Stimulated activated CD4-positive, alpha-beta T cell treated with anti-CD3 and anti-CD28 coated beads, Interleukin-12 subunit alpha, Interleukin-12 subunit beta, amount 100 ng/mL, for 24 hours (primary cell): Measurements from ENCODE around the gene CCL27.
A peak's percentile ranks its signal among the peaks of the same experiment; 100 is the strongest.

ENCODE experiments used
- DNase-seq, 2 experiments: peaks; one replicate each; pipeline ENCODE4 v3.0.0-alpha.2; 2020; ENCODE audit warnings: low read depth in 2 of 2

The CCL27 gene, protein sequence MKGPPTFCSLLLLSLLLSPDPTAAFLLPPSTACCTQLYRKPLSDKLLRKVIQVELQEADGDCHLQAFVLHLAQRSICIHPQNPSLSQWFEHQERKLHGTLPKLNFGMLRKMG

DNA sequence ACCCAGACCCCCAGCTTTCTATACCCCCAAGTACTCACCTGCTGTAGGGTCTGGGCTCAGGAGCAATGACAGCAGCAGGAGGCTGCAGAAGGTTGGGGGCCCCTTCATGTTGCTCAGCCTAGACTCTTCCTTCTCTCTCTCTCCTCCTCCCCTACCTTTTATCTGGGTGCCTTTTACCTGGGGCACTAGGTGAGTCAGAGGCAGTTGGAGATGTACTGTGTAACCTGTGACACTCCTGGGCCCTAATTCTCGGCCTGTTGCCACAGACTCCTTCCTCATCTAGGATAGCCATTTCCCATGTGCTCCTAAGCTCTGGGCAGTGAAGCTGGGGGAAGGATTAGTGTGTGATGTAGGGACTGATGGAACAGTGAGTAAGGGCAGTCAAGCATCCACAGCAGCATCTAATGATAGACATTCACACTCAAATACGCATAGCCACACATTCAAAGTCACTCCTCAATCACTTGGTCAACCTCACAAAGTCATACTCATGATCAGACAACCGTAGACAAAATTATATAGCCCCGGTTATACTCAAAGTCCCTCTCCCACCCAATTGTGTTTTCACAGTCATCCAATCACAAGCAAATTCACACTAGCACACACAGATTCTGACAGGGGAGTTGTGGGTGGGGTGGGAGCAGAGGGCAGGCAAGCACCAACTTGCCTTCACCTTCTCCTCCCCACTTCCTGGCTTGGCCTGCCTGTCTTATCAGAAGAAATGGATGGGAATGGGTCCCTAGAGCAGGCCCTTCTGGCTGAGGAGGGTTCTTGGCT, at the start of gene CCL27:
TSS of gene CCL27 (minus strand) at position 132 of the 777 bp plus-strand sequence. CDS start at position 108, 24 bp downstream.
- DNase-seq: no peak

DNA sequence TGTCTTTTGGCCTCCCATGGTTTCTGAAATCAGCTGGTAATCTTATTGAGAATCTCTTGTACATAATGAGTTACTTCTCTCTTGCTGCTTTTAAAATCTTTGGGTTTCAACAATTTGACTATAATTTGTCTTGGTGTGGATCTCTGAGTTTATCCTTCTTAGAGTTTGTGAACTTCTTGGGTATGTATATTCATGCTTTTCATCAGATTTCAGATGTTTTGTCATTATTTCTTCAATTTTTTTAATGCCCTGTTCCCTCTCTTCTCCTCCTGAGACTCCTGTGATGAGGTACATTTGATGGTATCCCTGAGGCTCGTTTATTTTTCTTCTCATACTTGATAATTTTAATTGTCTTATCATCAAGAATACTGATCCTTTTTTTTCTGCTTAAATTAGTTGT, 49.7 kb upstream of the CCL27 start:
- DNase-seq: no peak

DNA sequence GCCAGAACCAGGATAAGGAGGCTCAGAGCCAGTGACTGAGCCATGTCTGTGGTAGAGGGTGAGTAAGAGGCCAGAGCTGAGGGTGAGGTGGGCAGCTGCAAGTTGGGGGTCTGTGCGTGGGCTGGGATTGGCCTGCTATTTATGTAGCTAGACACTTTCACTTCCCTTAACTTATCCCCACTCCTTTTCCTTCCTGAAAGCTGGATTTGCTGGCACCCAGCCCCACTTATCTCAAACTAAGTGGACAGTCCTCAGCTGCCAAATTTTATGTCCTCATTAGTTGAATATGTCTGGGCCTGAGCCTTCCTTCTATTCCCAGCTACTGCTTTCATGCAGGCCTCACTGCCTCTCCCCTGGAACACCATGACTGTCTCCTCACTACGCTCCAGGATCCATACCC, 47.6 kb upstream of the CCL27 start, which contains the start of gene CCL21:
TSS of gene CCL21 (minus strand) at position 114 of the 400 bp plus-strand sequence. CDS start at position 44, 70 bp downstream.
- DNase-seq: no peak

DNA sequence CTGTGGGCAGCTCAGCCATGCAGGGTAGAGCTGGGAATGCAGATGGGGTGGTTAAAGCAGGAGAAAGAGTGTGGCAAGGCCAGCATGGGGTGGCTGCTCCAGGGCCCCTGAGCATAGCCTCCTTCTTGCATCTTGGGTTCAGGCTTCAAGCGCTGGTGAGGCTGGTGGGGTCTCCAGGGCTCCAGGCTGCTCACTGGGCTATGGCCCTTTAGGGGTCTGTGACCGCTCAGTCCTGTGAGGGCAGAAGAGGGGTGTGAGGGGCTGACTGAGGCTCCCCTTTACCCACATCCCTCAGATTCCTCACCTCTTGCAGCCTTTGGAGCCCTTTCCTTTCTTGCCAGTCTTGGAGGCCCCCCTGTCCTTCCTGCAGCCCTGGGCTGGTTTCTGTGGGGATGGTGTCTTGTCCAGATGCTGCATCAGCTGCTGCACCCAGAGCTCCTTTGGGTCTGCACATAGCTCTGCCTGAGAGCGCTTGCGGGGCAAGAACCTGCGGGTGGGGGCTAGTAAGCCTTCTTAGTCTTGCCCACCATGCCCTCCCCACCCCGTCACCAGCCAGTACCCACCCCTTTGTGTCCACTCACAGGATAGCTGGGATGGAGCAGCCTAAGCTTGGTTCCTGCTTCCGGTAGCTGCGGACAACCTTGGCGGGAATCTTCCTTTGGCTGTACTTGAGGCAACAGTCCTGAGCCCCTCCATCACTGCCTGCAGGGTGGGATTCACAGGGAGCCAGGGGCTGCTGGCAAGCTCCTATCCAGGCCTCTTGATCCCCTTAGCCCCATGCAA, 46.9 kb upstream of the CCL27 start:
- no peak for DNase-seq

DNA sequence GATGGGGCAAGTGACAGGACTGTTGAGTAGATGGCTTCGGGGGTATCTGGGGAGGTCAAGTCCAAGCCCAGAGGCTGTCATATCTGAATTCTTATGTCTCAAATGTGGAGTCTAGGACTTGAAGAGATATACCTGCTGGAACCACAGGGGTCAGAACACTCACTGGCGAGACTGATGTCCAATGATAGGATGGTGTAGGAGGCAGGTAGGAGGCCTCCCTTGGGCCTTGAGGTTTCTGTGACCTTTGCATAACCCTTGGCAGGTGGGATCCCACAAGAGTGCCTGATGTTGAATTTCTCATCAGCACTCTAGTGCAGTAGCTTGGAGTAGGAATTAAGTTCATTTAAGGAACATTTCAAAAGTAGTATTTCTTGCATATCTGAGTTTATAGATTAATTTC, 44.7 kb upstream of the CCL27 start:
- no peak for DNase-seq

DNA sequence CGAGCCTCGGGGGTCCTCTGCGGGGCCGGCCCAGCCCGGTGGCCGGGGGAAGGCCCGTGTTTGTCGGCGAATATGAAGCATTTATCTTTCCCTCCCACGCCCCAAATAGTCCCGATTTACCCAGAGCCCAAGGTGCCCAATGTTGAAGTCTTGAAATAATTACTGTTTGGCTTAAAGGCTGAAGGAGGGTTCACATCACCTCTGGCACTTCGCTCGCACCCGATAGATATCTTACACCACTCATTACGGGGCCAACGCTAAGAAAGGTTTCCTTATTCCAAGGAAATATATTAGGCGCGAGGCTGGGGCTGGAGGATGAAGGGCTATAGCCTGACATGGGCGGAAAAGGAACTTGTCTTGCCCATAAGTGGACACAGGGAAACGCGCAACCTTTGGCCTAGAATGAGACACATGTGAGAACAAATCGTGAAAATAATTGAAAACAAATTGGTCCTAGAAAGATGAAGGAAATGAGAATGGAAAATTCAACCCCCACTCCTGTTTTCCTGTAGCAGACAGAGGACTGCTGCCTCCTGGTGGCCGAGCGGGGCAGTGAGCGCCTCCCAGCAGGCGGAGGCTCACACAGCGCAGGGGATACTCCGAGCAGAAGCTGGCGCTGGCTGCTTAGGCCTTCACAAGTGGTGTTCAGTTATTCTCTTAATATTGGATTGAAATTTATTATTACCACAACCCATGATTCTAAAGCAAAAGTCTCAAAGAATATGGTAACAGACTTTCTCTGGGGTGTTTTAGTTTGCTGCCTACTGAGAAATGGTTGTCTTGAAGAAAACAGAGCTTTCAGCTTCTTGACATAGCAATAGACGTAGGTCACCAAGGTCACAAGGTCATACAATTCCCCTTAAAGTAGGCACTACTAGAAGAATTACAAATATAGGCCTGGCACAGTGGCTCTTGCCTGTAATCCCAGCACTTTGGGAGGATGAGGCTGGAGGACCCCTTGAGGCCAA, 39.6 kb upstream of the CCL27 start:
- DNase-seq: peak; percentile 66 to 86

DNA sequence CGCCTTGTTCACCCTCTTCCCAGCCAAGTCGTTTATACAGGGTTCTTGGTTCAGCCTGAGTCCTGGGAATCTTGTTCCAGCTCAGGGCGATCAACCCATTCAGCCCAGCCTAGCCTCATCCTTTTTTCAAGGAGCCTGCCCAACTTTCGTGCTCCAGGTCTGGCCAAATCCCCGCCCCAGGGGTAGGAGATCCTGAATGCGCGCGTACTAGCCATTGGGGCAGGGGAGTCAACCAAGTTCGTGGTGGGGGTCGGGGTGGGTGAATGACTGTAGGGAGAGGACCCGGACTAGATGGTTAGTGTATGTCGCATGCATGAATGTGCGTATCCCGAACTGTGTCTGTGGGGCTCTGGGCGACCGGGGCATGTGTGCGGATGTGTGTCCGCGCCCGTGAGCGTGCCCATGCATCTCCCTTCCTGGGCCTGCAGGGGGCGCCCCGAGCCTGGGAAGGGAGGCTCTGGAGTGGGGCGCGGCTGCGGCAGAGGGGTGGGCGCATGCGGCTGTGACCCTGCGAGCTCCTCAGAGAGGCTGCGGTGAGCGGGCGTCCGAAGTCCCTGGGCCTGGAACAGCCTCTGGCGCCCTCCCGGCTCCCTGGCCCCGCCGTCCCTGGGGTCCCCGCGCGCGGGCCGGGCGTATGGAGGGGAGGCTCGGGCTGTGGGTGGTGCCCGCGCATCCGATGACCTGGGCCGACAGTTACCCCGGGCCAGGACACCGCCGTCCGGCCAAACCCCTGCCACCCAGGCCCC, 38.7 kb upstream of the CCL27 start:
- DNase-seq: peak; percentile 47 to 76

DNA sequence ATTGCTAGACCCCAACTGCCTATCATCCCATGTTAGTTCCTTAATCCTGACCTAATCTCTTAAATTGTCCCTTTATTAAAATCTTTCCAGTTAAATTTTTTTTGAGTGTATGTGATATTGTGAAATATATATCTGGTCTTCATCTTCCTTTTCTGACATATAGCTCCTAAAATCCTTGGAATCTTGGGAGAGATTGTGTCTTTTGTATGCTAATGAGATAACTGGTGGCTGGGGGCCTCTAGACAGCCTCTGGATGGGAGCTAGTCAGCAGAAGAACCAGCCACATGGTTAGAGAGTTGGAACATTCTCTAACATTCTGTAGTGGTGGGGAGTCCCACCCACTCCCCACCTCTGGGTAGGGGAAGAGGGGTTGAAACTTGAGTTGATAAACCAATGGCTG, 32.4 kb upstream of the CCL27 start:
- DNase-seq: no peak

DNA sequence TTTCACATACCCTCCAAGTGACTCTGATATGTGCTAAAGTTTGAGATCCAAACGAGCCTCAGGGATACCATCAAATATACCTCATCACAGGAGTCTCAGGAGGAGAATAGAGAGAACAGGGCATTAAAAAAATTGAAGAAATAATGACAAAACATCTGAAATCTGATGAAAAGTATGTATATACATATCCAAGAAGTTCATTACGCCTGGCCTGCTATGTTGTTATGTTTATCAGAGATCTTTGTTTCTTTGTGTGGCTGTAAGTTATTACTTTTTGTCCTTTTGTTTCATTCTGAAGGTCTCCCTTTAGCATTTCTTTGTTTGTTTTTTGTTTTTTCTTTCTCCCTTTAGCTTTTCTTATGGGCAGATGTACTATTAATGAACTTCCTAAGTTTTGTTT, 31.1 kb upstream of the CCL27 start:
- no peak for DNase-seq

DNA sequence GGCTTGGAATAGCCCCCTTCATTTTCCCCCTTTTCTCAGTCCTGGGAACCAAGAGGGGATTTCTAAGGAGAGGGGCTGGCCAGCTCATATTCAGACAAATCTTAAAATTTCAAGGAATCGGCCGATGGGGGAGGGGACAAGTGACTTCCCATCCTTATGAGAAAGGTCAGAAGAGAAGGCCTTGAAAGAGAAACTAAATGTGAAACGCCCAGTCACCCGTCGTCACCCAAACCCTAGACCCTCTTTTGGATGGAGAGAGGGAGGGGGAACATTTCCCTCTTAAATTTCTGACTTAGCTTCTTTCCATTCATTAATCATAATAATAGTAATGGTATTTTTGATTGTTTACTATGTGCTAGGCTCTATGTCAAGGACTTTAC, 29.5 kb upstream of the CCL27 start:
- no peak for DNase-seq

DNA sequence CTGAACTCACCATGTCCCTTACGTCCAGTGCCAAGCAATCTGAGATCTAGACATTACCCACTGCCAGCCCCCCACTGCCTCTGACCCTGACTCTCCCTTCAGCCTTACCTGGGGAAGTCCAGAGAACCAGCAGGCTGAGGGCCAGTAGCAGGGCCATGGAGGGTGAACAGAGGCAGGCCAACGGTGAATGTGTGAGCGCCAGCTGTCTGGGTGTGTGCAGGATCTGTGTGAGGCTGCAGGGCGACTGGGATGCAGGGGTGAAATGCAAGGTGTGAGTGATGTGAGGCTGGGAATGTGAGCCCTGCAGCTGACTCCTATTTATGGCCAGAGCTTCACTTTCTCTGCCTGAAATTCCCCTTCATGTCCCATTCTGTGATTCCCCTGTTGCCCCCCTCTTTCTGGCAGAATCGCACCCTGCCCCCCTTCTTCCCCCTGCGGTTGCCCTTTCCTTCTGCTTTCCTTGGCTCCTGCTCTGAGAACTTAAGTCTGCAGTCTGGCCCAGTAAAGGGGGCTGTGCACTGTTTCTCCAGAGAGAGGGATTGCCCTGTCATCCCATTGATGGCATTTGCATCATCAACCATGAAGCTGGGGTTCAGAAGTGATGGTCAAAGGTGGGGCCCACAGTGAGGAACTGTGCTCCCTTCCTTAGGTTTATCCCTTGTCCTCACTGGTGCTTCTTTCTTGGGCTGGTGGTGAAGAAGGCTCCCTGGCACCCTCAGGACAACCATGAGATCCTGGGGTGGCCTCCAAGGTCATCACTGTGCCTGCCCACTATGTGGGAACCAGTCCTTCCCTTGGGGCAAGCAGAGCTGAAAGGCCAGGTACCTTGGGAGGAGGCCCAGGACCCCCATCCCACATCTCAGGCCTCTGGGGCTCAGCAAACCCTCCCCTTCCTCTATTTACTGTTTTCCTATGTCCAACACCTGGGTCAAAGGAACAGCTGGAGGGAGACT, 28.8 kb upstream of the CCL27 start, which contains the start of gene CCL19:
TSS of gene CCL19 (minus strand) at position 294 of the 953 bp plus-strand sequence. CDS start at position 157, 137 bp downstream.
- no peak for DNase-seq

DNA sequence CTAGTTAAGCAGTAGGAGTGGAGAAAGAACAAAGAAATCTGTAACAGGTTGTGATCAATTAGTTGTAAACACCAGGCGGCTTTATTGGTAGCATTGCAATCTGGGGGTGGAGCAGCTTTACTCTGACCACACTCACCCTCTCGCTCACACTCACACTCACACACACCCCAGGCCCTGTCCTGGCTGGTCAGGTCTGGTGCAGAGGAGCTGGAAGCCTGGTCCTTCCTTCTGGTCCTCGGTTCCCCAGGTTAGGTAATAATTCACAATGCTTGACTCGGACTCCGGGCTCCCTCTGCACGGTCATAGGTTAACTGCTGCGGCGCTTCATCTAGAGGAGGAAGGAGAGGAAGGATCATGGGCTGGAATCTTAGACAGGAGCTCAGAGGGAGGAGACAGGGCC, 27.1 kb upstream of the CCL27 start:
- DNase-seq: no peak

DNA sequence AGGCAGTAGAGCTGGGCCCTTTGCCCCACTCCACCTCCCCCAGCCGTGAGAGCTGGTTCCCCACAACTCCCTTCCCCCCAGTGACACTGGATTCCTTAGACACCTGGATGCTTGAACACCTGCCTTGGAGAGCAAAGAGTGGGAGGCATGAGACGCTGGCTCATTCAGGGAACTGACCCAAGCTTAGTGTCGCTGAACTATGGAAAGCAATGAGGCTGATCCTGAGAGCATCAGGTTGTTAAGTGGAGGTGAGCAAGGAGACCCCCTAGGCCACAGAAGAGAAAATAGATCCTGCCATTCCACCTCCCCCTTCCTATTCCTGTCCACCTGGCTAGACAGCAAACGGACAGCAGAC, 26.6 kb upstream of the CCL27 start:
- no peak for DNase-seq

DNA sequence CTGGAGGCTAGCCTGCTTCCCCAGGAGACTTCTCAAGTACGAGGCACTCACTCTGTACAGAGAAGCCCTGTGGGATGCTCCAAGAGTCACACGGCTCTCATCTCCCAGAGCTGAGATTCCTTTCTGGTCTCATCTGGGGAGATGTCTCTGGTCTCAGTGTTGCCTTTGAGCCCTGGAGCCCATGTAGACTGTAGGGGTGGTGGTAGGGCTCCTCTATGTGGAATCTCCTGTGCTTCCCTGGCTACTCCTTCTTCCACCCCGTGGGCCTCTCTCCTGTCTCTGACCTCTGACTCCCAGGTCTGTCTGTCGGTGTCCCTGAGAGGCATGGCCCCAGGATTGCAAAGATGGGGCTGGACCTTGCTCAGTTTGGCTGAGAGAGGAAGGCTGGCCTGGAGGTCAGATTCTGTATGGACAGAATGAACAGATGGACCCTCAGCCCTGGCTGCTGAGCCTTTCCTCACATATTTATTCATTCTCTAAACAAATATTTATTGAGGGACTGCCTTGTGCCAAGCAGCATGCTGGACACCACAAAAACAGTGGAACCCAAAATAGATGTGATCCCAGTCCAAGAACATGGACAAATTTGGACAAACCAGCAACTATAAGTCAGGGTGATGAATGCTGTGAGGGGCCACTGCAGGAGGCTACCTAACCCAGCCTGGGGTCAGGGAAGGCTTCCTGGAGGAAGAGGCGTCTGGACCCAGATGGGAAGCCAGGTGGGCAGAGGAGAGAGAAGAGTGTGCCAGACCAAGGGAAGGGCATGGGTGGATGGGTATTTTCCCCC, 26.1 kb upstream of the CCL27 start:
- DNase-seq: no peak

DNA sequence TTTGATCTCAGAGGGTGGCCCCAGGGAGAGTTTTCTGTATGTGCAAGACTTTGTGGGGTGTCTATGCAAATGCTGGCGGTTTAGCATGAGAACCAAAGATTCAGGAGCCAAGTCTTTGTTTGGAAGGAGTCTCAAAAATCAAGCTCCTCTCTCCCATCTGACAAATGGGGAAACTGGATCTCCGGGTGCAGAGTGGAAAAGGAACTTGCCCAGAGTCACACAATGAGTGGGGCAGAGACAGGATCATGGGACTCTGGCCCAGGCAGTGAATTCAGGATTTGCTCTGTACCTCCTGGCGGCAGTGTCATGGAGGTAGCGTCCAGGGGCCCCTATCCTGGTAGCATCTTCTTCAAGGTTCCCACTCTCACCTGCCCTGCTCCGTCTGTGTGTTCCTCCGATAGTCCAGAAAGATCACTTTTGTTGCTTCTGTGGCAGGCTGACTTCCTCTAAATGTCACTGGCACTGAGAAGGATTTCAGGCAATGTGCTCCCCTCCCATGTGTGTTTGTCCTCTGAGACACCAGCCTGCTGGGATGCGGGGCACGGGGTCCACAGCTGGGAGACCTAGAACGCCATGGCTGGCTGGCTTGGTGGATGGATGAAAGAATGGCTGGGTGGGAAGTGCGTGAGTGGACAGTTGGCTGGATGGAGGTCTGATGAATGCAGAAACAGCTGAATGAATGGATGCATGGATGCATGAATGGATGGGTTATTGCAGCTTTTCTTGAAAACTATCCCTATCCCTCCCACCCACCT, 25.0 kb upstream of the CCL27 start:
- no peak for DNase-seq

DNA sequence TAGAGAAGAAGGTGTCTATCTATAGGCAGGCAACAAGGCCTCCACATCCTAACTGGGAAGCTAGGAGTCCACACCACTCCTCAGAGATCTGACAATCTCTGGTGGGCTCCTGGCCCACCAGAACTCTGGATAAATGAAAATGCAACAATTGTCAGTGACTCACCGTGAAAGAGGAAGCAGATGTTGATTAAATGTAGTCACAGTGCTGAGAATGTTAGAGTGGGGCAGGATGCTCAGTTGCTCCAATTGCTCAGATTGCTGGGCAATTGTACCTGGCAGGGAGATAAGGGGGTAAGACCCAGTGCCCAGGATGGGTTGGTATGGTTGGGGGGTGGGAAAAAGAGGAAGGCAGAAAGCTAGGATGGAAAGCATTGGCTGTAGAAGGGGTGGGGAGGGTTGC, 24.3 kb upstream of the CCL27 start:
- DNase-seq: no peak

DNA sequence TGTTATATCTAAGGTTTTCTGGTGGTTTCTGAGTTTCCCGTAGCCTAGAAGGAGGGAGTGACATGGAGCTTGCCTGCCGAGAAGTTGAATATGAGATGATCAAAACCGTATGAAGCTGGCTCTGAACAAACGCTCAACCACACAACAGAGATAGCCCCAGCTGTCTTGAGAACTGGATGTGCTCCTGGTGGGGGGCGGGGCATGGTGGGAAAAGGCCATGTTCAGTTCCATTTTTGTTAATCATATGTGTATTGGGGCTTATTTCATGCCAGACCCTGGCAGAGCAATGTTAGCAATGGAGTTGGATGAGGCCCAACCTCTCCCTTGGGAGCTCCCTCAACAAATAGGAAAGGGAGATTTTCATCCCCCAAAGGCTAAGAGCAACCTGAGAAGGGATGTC, 23.8 kb upstream of the CCL27 start:
- DNase-seq: no peak

DNA sequence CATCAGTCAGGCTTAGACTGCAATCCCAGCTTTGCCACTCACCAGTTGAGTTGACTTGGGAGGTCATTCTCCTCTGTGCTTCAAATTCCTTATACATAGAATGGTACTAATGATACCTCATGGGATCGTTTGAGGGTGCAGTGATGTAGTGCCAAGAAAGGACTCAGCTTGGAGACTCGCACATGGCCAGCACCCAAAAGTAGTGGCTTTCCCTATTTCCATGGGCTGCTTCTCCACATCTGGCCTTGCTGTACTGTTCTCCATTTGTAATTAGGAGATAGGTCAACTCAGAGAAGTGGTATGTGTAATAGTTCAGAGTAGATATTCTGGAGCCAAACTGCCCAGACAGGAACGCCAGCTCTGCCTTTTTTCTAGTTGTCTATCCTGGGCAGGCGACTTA, 23.1 kb upstream of the CCL27 start:
- no peak for DNase-seq
